Lower leg skin (tissue), 4 donors: ENCODE data around the gene HECTD4. TPM values are rescaled to one million over a fixed set of nuclear protein-coding genes. Genes with fewer than 3 reads are reported as not detected.
"Not testable (repeated sequence)": the region's sequence is repeated elsewhere in the genome, so short reads cannot be mapped to it uniquely, and the experiment has no call there.

ENCODE experiments used
- DNase-seq, 2 donors: peaks; one replicate each; pipeline ENCODE4 v3.0.0-alpha.2; 2019; ENCODE audit warnings: low spot score in 2 of 2
- H3K4me3 ChIP-seq: fragments of 200-600 bp; sonication (generic); 2 replicates; pipeline ENCODE4 v1.5.1; 2017; ENCODE audit warnings: mild to moderate bottlenecking, low read depth; ENCODE audit not compliant: poor library complexity, severe bottlenecking
- CTCF ChIP-seq, 3 donors: fragments of 450-650 bp; IDR thresholded peaks; one replicate each; pipeline ENCODE4 v1.5.1; 2016; ENCODE audit warnings: antibody characterized with exemption in 3 of 3, mild to moderate bottlenecking in 3 of 3, moderate library complexity in 2 of 3
- POLR2A ChIP-seq, 2 donors: fragments of 450-650 bp; IDR thresholded peaks; one replicate each; pipeline ENCODE4 v1.6.1; 2016 to 2017; ENCODE audit warnings: antibody characterized with exemption in 2 of 2, mild to moderate bottlenecking in 1 of 2, moderate library complexity in 1 of 2
- WGBS, 2 donors: methylation state at CpG; one replicate each; pipeline ENCODE4 v1.1.5; 2018; 5-methylcytosine and 5-hydroxymethylcytosine counted together
- intact Hi-C: fragments of 100-400 bp; cut with DNase I; formaldehyde crosslinking; loops from one replicate; pipeline ENCODE4 v1.15.0; 2023; ENCODE audit warnings: low total_unique reads
- total RNA-seq, 4 donors: library from RNA; depleted of rRNA; stranded (reverse); fragments of >200 nt; gene quantifications; one replicate each; pipeline ENCODE4 v1.1.0, GENCODE V29; 2016

Gene HECTD4
- total RNA-seq, 4 donors from 2014 or later: 33.2 to 70.6 (median 35.5) TPM

- WGBS, 2 donors: 51 to 54% methylated on average over 4 of the region's 4 CpGs
- no peak for DNase-seq
- H3K4me3 ChIP-seq: no peak overlapping the region
- intact Hi-C loops: no loop called here
- no peak for TF ChIP-seq CTCF (IDR thresholded peaks at IDR 0.05)
- no peak for TF ChIP-seq POLR2A (IDR thresholded peaks at IDR 0.05)
Measured at GRCh38 chr12:112341046-112341825, 41.0 kb downstream of the HECTD4 start.

GRCh38 chr12:112340230-112340629, 42.0 kb downstream of the HECTD4 start:
- DNase-seq: no peak
- no peak overlapping the region for H3K4me3 ChIP-seq
- no peak for TF ChIP-seq POLR2A (IDR thresholded peaks at IDR 0.05)
- TF ChIP-seq CTCF (IDR thresholded peaks at IDR 0.05): no peak
- WGBS, 2 donors: 64 to 75% methylated on average over 3 of the region's 3 CpGs
- intact Hi-C loops: no loop called here

GRCh38 chr12:112334999-112335398, 47.2 kb downstream of the HECTD4 start:
- intact Hi-C loops, H3K4me3 ChIP-seq, DNase-seq: not testable (repeated sequence)
- WGBS, 2 donors: 97 to 100% methylated on average over 1 of the region's 1 CpG

- DNase-seq: no peak
- H3K4me3 ChIP-seq: no peak overlapping the region
- intact Hi-C loops: no loop called here
- 81 to 83% methylated on average over 3 of the region's 3 CpGs for WGBS, 2 donors
- TF ChIP-seq POLR2A (IDR thresholded peaks at IDR 0.05) (no peak), CTCF (IDR thresholded peaks at IDR 0.05) (no peak)
Measured at GRCh38 chr12:112333019-112333418, 49.2 kb downstream of the HECTD4 start.

GRCh38 chr12:112331886-112332285, 50.3 kb downstream of the HECTD4 start:
- H3K4me3 ChIP-seq: no peak overlapping the region
- WGBS, 2 donors: 87 to 95% methylated on average over 4 of the region's 4 CpGs
- intact Hi-C loops: no loop called here
- no peak for DNase-seq
- no peak for TF ChIP-seq POLR2A (IDR thresholded peaks at IDR 0.05)
- no peak for TF ChIP-seq CTCF (IDR thresholded peaks at IDR 0.05)

GRCh38 chr12:112330706-112331105, 51.5 kb downstream of the HECTD4 start:
- 61 to 80% methylated on average over 4 of the region's 4 CpGs for WGBS, 2 donors

More at GRCh38 chr12:112330706-112331105, 51.5 kb downstream of the HECTD4 start:
- no peak for DNase-seq
- H3K4me3 ChIP-seq: no peak overlapping the region
- TF ChIP-seq POLR2A (IDR thresholded peaks at IDR 0.05): no peak
- no peak for TF ChIP-seq CTCF (IDR thresholded peaks at IDR 0.05)
- intact Hi-C loops: no loop called here
